GM12874 (cell line): Measurements from ENCODE around the gene RAB42.

Source experiments
- CTCF ChIP-seq: IDR thresholded peaks from 2 replicates; pipeline ENCODE4 v1.5.1; 2011; ENCODE audit warnings: low read depth, mild to moderate bottlenecking, control low read depth, low read length, moderate library complexity; ENCODE audit not compliant: insufficient read depth

The RAB42 gene

GRCh38 chr1:28595412-28596191 lies 3.5 kb downstream of the RAB42 start:
- no peak for TF ChIP-seq CTCF

GRCh38 chr1:28601696-28602095 lies 9.6 kb downstream of the RAB42 start:
- no peak for TF ChIP-seq CTCF

GRCh38 chr1:28602536-28603439 lies 10.7 kb downstream of the RAB42 start:
- peak; percentile 53 for TF ChIP-seq CTCF

- TF ChIP-seq CTCF = no peak
These were observed 12.3 kb downstream of the RAB42 start for GRCh38 chr1:28604411-28604810.

GRCh38 chr1:28604962-28605361 lies 12.9 kb downstream of the RAB42 start:
- TF ChIP-seq CTCF = no peak

GRCh38 chr1:28606771-28607170 lies 14.7 kb downstream of the RAB42 start:
- no peak for TF ChIP-seq CTCF

- TF ChIP-seq CTCF = no peak
These were observed 21.1 kb downstream of the RAB42 start for GRCh38 chr1:28613175-28613574.
